ENCODE data around the gene DCXR. TPM values are rescaled to one million over a fixed set of nuclear protein-coding genes. Genes with fewer than 3 reads are reported as not detected.

Gene DCXR
- total and polyA plus RNA-seq, 2 of the 13 experiments (the other 11 are each of a cell fraction or from before 2014, with no cell fraction given) = 287 to 311 TPM

DNA sequence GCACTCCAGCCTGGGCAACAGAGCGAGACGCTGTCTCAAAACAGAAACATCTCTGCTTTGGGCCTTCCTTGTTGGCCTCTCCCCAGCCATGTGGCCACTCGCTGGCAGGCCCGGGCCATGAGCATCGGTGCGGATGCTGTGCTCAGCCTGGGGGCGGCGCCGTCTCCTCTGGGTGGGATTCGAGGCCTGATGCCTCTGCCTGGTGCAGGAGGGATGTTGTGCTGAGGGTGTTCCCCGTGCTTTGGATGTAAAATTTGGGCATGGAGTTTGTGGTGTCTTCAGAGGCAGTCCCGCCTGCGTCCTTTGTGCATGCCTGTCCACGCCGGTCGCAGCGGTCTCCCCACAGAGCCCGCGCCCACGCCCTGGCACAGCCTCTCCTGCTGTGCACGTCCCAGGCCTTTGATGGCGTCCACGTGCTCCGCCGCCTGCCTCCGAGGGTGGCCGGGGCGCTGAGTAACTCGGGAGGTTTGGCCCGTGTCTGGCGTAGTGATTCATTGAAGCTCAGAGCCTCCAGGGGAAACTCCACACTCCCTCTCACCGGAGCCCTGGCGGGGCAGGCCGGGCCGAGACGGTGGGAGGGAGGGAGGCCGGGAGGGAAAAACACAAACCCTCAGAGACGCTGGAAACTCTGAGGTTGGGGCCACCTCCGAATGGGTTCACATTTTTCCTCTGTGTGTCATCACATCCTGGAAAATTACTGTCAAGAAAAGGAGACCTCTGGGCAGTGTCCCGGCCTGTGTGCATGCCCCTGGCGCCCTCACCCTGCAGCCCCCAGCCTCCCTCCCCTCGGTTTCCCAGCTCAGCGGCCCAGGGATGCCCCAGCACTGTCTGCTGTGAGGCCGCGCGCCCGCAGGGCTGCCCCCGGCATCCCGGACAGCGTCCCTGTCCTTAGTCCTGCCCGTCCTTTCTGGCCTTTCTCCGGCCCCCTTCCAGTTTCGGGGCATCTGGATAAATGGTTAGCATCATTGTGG lies 33.8 kb downstream of the DCXR start (continued):
- TF ChIP-seq GTF2F1 (IDR thresholded peaks at IDR 0.05; ENCODE audit: low read length) (no peak), RERE (CRISPR knock-in tag; IDR thresholded peaks at IDR 0.05; ENCODE audit: low read depth) (peak; percentile 33; the same call in 1 of the 2 replicates), FOXA3 (CRISPR knock-in tag; IDR thresholded peaks at IDR 0.05) (peak; percentile 73), HDAC1 (CRISPR knock-in tag; IDR thresholded peaks at IDR 0.05) (peak; percentile 63), REST (IDR thresholded peaks at IDR 0.05; ENCODE audit: borderline replicate concordance in 1 of 2, low read depth in 1 of 2, low read length in 2 of 2) (peak in 1 of 2 experiments; percentile 28; a peak in 1 of 4 replicates), ZNF530 (CRISPR knock-in tag; IDR thresholded peaks at IDR 0.05; ENCODE audit: low read depth) (no peak), ZNF746 (CRISPR knock-in tag; IDR thresholded peaks at IDR 0.05) (peak; percentile 90), PCBP2 (optimal IDR thresholded peaks at IDR 0.05; ENCODE audit: low read depth, low read length, poor library complexity, severe bottlenecking) (no peak), AKAP8 (CRISPR knock-in tag; IDR thresholded peaks at IDR 0.05) (peak; percentile 93; the same call in 1 of the 2 replicates), FOXC1 (CRISPR knock-in tag; IDR thresholded peaks at IDR 0.05; ENCODE audit: borderline replicate concordance) (peak; percentile 72), ZNF781 (CRISPR knock-in tag; IDR thresholded peaks at IDR 0.05; ENCODE audit: borderline replicate concordance, not compliant biosample characterization) (peak; percentile 67), KLF13 (CRISPR knock-in tag; IDR thresholded peaks at IDR 0.05) (no peak), KLF6 (CRISPR knock-in tag; IDR thresholded peaks at IDR 0.05) (peak; percentile 93)
- TF ChIP-seq, protein P1, sequence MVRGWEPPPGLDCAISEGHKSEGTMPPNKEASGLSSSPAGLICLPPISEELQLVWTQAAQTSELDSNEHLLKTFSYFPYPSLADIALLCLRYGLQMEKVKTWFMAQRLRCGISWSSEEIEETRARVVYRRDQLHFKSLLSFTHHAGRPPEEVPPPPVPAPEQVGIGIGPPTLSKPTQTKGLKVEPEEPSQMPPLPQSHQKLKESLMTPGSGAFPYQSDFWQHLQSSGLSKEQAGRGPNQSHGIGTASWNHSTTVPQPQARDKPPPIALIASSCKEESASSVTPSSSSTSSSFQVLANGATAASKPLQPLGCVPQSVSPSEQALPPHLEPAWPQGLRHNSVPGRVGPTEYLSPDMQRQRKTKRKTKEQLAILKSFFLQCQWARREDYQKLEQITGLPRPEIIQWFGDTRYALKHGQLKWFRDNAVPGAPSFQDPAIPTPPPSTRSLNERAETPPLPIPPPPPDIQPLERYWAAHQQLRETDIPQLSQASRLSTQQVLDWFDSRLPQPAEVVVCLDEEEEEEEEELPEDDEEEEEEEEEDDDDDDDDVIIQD (CRISPR knock-in tag; IDR thresholded peaks at IDR 0.05; ENCODE audit: low read depth) = peak; percentile 83
- TF ChIP-seq, protein P2, sequence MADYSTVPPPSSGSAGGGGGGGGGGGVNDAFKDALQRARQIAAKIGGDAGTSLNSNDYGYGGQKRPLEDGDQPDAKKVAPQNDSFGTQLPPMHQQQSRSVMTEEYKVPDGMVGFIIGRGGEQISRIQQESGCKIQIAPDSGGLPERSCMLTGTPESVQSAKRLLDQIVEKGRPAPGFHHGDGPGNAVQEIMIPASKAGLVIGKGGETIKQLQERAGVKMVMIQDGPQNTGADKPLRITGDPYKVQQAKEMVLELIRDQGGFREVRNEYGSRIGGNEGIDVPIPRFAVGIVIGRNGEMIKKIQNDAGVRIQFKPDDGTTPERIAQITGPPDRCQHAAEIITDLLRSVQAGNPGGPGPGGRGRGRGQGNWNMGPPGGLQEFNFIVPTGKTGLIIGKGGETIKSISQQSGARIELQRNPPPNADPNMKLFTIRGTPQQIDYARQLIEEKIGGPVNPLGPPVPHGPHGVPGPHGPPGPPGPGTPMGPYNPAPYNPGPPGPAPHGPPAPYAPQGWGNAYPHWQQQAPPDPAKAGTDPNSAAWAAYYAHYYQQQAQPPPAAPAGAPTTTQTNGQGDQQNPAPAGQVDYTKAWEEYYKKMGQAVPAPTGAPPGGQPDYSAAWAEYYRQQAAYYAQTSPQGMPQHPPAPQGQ (CRISPR knock-in tag; IDR thresholded peaks at IDR 0.05; ENCODE audit: borderline replicate concordance) = 0 out of 2 replicates have a peak, but pooled peaks have one; percentile 43
